Activated CD8-positive, alpha-beta memory T cell treated with anti-CD3 and anti-CD28 coated beads, Interleukin-2, amount 50 U/mL, for 24 hours (primary cell): ENCODE results near the gene GNG4.
"Not testable (repeated sequence)": the region's sequence is repeated elsewhere in the genome, so short reads cannot be mapped to it uniquely, and the experiment has no call there.

Source experiments
- DNase-seq: peaks from one replicate; pipeline ENCODE4 v3.0.0-alpha.2; 2020; ENCODE audit errors: extremely low read depth

The GNG4 gene

DNA sequence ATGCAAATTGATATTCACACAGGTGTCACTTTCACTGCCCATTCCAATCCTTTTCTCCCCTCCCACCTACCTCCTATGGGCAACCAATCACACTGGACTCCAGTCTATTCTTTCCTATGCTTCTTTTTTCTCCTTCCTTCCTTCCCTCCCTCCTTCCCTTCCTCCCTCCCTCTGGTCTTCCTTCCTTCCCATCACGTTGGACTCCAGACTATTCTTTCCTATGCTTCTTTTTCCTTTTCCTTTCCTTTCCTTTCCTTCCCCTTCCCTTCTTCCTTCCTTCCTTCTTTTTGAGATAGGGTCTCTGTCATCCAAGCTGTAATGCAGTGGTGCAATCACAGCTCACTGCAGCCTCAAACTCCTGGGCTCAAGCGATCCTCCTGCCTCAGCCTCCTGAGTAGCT lies 64.6 kb downstream of the GNG4 start:
- no peak for DNase-seq

DNA sequence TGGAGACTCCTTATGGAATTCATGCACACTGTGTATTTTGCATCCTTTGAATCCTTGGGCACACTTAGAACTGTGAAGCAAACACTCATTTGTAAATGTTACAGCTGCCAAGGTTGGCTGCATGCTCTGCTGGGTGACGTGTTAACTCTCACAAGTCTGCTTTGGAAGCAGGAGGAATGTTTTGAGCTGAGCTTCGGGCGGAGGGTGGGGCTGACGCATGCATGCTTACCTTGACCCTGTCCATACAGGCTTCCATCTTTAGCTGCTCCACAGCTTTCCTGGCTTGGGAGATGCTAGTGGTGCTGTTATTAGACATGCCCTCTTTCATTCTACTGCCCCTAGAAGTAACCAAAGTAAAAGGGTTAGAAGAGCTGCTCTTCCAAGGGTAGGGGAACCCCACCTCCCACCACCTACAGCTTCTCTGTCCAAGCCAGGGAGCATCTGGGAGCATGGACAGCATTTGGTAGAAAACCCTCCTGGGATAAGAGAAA lies 66.0 kb downstream of the GNG4 start:
- DNase-seq: no peak

GRCh38 chr1:235582130-235582529 lies 67.5 kb downstream of the GNG4 start:
- DNase-seq: no peak

DNA sequence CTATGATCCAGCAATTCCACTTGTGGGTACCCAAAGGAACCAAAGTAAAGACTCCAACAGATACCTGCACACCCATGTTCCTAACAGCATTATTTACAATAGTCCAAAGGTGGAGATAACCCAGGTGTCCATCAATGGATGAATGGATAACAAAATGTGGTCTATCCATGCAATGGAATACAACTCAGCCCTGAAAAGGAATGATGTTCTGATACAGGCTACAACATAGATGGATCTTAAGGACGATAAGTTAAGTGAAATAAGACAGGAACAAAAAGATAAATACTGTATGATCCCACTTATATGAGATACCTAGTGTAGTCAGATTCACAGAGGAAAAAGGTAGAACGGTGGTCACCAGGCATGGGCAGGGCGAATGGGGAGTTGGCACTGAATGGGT lies 69.7 kb downstream of the GNG4 start:
- DNase-seq: no peak

DNA sequence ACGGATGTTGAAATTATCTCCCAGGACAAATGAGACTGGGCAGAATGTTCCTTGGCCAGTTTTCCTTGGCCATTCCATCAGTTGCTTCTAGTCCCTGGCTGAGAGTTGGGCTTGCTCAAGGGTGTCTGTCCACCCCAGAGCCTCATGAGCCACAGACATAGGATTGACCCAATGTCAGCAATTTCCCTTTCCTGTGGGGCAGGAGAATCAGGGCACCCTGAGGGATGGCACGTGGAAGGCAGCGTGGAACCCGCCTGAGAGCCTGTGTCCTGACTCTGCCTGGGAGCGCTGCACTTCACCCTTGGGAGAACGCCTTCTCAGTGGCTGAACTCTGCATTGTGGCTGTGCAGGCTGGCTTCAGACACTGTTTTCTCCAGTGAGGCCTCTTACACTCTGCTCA lies 74.0 kb downstream of the GNG4 start:
- no peak for DNase-seq

GRCh38 chr1:235573880-235574279 lies 75.7 kb downstream of the GNG4 start:
- no peak for DNase-seq

DNA sequence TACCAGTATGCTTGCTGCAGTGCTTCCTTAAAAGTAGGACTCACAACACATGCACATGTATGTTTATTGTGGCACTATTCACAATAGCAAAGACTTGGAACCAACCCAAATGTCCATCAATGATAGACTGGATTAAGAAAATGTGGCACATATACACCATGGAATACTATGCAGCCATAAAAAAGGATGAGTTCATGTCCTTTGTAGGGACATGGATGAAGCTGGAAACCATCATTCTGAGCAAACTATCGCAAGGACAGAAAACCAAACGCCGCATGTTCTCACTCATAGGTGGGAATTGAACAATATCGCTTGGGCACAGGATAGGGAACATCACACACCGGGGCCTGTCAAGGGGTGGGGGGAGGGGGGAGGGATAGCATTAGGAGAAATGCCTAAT lies 76.6 kb downstream of the GNG4 start:
- DNase-seq: not testable (repeated sequence)

GRCh38 chr1:235571482-235571881 lies 78.1 kb downstream of the GNG4 start:
- DNase-seq: no peak

DNA sequence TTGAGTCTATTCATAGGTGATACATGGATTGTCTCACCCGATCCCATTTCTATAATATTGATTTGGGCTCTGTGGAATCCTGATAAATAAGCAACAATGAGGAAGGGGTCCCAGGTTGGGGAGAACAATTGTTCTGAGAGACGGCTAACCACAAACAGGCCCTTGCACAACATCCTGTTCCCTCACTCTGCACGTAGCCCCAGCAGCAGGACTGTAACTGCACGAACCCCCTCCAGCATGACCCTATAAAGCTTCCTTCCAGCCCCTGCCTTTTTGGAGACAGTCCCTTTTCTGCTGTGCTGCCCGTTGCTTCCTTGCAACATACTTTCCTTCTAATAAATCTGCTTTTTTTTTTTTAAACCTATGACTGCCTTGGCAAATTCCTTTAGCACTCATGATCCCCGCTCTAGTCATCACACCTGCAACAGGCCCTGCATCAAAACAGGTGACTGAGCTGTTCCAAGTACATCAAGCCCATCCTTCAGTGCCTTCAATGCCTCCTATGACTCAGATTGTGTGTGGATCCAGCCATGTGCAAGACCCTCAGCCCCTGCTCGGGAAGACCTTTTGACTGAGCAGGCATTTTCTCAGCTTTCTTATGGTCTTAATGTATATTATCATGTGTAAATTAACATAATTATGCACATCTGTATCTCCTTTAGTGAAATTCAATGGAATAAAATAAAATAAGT lies 81.6 kb downstream of the GNG4 start:
- no peak for DNase-seq

DNA sequence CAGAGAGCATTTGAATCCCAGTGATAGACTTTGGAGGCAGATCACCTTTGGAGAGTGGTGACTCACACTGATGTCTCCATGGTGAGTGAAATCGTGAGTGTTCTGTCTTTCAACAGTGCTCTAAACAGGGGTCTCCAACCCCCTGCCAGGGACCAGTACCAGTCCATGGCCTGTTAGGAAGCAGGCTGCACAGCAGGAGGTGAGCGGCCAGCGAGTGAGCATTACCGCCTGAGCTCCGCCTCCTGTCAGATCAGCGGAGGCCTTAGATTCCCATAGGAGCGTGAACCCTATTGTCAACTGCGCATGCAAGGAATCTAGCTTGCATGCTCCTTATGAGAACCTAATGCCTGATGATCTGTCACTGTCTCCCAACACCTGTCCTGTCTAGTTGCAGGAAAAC lies 83.5 kb downstream of the GNG4 start:
- no peak for DNase-seq

DNA sequence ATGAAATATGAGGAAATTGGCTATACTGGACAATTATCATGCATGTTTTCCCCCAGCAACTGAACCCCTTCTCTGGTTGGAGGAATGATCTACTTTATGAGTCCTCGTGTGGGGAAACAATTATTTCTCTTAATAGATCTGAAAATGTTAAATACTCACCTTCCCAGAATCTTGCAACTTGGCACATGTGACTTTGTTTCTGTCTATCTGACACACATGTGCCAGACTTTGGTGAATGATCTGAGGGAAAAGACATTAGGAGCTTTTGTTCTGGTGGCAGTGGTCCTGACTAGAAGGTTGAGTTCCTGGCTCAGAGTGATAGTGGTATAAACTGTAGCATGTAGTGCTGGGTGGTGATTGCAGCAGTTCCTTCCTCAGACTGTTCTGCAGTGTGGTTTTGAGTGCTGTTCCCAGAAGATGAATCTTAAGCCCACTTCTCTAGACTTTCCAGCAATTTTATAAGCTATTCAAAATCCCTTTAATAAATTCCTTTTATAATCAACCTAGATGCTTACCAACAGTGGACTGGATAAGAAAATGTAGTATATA lies 86.0 kb downstream of the GNG4 start:
- DNase-seq: no peak

GRCh38 chr1:235562589-235562988 lies 87.0 kb downstream of the GNG4 start:
- no peak for DNase-seq

- no peak for DNase-seq
Observed at GRCh38 chr1:235558621-235559169, 90.9 kb downstream of the GNG4 start.

DNA sequence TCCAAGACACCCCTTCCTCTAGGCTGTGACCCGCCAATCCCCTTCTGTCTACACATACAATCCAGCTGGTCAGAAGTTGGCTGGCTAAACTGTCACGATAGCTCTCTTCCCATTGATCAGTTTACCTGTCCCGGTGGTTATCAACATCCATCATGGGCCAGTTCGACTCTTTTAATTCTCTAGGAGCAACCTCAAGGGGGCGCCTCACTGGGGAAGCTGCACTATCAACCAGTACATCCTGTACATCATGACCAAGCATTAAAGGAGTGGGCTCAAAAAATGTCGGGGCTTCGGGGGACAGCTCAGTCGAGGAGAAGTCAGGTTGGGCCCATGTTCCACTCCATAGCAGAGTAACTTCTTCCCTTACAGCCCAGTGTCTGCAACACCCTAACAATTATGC lies 92.1 kb downstream of the GNG4 start:
- no peak for DNase-seq

DNA sequence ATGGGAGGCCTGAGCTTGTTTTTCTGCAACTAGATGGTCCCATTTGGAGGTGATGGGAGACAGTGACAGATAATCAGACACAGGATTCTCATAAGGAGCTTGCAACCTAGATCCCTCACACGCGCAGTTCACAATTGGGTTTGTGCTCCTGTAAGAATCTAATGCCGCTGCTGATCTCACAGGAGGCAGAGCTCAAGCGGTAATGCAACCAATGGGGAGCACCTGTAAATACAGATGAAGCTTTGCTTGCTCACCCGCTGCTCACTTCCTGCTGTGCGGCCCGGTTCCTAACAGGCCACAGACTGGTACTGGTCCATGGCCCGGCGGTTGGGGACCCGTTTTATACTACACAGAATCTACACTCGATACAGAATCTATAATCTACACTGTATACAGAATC lies 92.8 kb downstream of the GNG4 start:
- no peak for DNase-seq

DNA sequence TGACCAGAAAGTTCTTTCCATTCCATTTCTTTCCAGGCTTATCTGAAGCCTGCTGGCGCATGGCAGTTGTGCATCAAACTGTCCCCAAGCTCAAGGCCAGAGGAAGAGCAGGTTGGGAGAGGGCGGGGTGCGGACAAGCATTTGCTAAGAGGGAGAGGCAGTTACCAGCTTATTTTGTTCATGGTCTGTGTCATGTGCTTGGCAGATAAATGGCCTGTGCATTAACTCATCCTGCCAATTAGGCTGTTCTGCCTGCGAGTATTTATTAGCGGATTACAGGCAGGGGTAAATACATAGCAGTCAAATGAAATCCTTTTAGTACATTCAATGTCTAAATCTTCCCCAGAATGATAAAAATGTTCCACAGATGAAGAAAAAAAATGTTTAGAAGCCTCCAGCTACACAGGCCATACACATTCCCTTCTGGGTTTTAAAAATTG lies 96.5 kb downstream of the GNG4 start:
- no peak for DNase-seq

GRCh38 chr1:235552146-235552716 lies 97.4 kb downstream of the GNG4 start:
- no peak for DNase-seq

- DNase-seq: no peak
Observed at GRCh38 chr1:235549351-235550139, 100.0 kb downstream of the GNG4 start.

DNA sequence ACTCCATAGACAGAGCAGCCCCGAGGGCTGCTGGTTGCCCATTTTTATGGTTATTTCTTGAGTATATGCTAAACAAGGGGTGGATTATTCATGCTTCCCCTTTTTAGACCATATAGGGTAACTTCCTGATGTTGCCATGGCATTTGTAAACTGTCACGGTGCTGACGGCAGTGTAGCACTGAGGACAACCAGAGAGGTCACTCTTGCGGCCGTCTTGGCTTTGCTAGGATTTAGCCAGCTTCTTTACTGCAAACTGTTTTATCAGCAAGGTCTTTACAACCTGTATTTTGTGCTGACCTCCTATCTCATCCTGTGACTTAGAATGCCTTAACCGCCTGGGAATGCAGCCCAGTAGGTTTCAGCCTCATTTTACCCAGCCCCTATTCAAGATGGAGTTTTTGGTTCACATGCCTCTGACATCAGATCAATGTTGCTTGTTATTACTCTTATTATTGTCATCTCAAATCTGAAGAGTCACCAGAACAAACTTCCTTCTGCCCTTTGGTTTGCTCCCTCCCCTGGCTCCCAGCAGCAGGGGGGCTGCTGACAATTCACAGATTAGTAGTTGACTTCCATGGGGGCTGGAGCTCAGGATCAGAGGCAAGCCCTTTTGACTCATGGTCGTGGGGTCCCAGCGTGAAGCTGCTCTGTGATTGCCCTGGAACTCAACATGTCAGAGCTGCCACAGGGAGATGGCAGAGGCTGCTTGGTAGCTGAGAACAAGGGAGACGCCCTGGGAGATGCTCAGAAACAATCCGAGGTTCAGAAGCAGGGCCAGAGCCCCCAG lies 103.0 kb downstream of the GNG4 start:
- DNase-seq: not testable (repeated sequence)

- no peak for DNase-seq
Observed at GRCh38 chr1:235545292-235545930, 104.2 kb downstream of the GNG4 start.

GRCh38 chr1:235542845-235543244 lies 106.7 kb downstream of the GNG4 start:
- not testable (repeated sequence) for DNase-seq
